Measurements from ENCODE around the gene PRSS38.

Gene PRSS38

DNA sequence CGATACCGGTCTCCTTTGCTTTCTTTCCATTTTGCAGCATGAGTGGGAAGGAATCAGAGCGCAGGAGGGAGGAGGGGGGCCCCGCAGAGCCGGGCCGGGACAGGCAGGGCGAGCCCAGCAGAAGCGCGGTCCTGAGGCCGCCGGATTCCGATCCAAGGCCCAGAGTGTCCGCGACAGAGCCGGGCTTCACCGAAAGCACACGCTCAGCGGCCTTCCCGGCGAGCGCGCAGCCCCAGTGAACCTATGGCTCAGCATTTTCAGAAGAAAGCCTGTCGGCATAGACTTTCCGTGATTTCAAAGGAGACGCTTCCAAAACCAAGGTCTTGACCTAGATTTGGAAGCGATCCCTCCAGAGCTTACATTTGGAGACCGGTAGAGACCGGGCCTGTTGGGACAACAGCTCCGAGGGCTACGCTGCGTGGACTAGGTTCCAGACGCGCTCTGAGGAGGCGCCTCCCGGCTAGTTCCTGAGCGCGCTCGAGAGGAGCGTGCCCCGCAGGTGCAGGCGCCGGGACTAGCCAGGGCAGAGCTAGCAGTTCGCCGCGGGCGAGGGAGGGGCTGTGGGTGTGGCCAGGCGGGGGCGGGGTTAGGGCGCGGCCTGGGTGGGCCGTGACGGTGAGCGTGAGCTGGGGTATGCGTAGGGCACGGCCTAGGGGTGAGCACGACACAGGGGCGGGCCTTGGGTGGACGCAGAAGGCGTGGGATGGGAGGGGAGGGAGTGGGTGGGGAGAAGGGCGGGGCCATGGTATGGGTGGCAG is 27.8 kb upstream of the PRSS38 start:
- H3K9me3 ChIP-seq (ENCODE audit: control insufficient read depth in 2 of 2, low read length in 2 of 2), result no peaks in the 10 kb centered on the region
- H3K4me3 ChIP-seq (ENCODE audit: low read length in 2 of 2), result peak overlapping the region; percentile 71 to 83
- peak overlapping the region; percentile 52 to 70 for H3K27ac ChIP-seq (ENCODE audit: low read depth in 2 of 2, low read length in 2 of 2)
- H3K4me1 ChIP-seq (ENCODE audit: control insufficient read depth in 2 of 2, insufficient read depth in 2 of 2, low read length in 2 of 2), result peaks cover 22 to 28% of the 10 kb centered on the region in 2 donors
- H3K27me3 ChIP-seq (ENCODE audit: control insufficient read depth in 2 of 2, insufficient read depth in 2 of 2, low read length in 2 of 2), result peaks cover 0 to 8% of the 10 kb centered on the region in 2 donors
- H3K36me3 ChIP-seq (ENCODE audit: control insufficient read depth in 2 of 2, insufficient read depth in 2 of 2, low read length in 2 of 2), result no peaks in the 10 kb centered on the region
- H3K9ac ChIP-seq (ENCODE audit: low read depth in 1 of 2, low read length in 2 of 2), result peak overlapping the region; percentile 69 to 75

DNA sequence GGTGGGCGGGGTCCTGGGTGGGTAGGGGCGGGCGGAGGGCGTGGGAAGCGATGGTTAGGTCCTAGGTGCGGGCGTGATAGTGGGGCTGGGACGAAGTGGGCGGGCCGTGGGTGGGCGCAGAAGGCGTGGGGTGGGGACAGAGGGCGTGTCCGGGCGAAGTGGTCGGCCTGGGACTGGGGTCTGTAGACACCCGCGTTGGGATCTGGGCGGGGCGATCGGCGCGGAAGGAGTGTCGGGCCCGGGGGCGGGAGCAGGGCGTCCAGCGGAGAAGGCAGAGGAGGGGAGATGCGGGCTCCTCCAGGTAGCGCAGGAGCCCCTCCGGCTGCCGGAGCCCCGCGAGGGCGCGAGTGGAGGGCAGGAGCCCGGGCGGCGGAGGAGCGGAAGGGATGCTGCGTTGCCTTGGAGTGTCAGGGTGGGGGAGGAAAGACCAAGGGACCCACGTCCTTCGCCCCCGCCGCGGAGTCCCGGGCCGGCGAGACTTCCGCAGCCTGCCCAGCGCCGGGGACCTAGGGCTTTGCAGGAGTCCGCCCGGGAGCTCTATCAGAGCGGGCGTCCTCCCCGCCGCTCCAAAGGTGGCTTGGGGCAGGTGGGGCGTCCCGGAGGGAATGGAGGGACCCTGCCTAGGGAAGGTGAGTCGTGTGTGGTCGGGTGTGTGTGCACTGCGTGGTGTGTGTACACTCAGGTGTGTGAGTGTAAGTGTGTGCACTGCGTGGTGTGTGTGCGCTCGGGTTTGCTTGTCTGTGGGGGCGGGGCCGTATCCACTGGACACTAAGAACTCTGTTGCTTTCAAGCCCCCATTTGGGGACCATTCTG is 27.0 kb upstream of the PRSS38 start:
- H3K4me1 ChIP-seq (ENCODE audit: control insufficient read depth in 2 of 2, insufficient read depth in 2 of 2, low read length in 2 of 2), result peaks cover 22 to 28% of the 10 kb centered on the region in 2 donors
- H3K9ac ChIP-seq (ENCODE audit: low read depth in 1 of 2, low read length in 2 of 2), result peak overlapping the region; percentile 32 to 58
- no peaks in the 10 kb centered on the region for H3K36me3 ChIP-seq (ENCODE audit: control insufficient read depth in 2 of 2, insufficient read depth in 2 of 2, low read length in 2 of 2)
- no peaks in the 10 kb centered on the region for H3K9me3 ChIP-seq (ENCODE audit: control insufficient read depth in 2 of 2, low read length in 2 of 2)
- H3K4me3 ChIP-seq (ENCODE audit: low read length in 2 of 2), result peak overlapping the region; percentile 49 to 67
- H3K27ac ChIP-seq (ENCODE audit: low read depth in 2 of 2, low read length in 2 of 2), result peak overlapping the region; percentile 16 to 39
- H3K27me3 ChIP-seq (ENCODE audit: control insufficient read depth in 2 of 2, insufficient read depth in 2 of 2, low read length in 2 of 2), result peaks cover 0 to 8% of the 10 kb centered on the region in 2 donors

DNA sequence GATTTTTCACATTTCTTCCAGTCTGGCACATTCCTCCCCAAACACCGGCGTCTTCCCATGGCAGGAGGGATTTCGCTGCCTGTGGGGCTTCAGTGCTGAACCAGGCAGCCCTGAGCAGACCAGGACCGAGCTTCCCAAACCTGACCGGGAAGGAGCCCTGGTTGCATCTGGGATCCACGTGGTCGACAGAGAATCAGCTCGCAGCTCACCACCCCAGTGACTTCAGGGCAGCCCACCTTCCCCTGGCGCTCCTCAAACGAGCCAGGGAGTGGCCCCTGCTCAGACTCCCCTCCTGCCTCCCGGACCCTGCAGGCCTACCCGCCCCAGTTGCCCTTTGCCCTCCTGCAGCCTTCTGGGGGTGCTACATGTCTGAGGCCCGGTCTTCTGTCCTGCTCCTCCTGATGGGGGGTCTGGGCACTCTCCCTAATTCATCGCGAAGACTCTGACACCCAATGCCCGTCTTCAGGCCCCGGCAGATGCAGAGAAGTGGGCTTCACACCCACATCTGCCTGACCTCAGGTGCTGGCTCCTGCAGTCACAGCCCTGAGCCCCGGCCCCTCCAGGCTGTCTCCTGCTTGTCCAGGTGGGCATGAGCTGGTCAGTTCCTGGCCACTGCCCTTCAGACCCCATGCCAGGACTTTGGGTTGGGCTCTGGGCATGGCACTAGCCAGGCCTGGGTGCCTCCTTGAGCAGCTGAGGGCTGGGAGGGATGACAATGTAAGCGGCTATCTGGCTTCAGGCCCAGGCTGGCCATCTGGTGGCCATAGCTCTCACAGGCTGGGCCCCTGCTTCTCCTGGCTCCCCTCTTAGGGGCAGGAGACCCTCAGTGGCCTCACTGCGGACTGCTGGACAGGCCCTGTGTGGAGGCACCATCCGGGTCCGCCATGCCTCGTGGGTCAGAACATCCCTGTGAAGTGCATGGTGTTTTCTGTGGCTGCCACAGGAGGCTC is 26.1 kb upstream of the PRSS38 start:
- no peaks in the 10 kb centered on the region for H3K9me3 ChIP-seq (ENCODE audit: control insufficient read depth in 2 of 2, low read length in 2 of 2)
- H3K36me3 ChIP-seq (ENCODE audit: control insufficient read depth in 2 of 2, insufficient read depth in 2 of 2, low read length in 2 of 2), result no peaks in the 10 kb centered on the region
- no peak overlapping the region for H3K27ac ChIP-seq (ENCODE audit: low read depth in 2 of 2, low read length in 2 of 2)
- peaks cover 0 to 8% of the 10 kb centered on the region in 2 donors for H3K27me3 ChIP-seq (ENCODE audit: control insufficient read depth in 2 of 2, insufficient read depth in 2 of 2, low read length in 2 of 2)
- H3K4me1 ChIP-seq (ENCODE audit: control insufficient read depth in 2 of 2, insufficient read depth in 2 of 2, low read length in 2 of 2), result peaks cover 22 to 28% of the 10 kb centered on the region in 2 donors
- peak overlapping the region; percentile 49 to 67 for H3K4me3 ChIP-seq (ENCODE audit: low read length in 2 of 2)
- H3K9ac ChIP-seq (ENCODE audit: low read depth in 1 of 2, low read length in 2 of 2), result peak overlapping the region in 1 of 2 donors; percentile 58

DNA sequence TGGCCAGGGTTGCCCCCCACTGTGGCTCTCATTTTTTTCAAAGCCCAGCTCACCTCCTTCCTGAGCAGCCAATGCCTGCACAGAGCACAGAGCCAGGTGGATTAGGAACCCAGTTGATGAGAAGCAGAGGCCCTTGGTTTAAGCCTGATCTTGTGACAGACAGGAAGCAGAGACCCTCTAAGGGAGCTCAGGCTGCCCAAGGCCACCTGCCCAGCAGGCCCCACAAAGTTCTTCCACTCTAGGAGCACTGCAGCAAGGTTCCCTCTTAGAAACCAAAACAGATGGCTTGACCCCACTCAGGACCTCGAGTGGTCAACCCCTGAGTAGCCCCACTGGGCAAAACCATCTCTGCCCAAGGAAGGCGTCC is 25.5 kb upstream of the PRSS38 start:
- Histone ChIP-seq H3K36me3 (ENCODE audit: control insufficient read depth in 2 of 2, insufficient read depth in 2 of 2, low read length in 2 of 2) (no peaks in the 10 kb centered on the region), H3K27me3 (ENCODE audit: control insufficient read depth in 2 of 2, insufficient read depth in 2 of 2, low read length in 2 of 2) (peaks cover 0 to 8% of the 10 kb centered on the region in 2 donors), H3K4me3 (ENCODE audit: low read length in 2 of 2) (no peak overlapping the region), H3K4me1 (ENCODE audit: control insufficient read depth in 2 of 2, insufficient read depth in 2 of 2, low read length in 2 of 2) (peaks cover 22 to 28% of the 10 kb centered on the region in 2 donors), H3K27ac (ENCODE audit: low read depth in 2 of 2, low read length in 2 of 2) (no peak overlapping the region), H3K9me3 (ENCODE audit: control insufficient read depth in 2 of 2, low read length in 2 of 2) (no peaks in the 10 kb centered on the region), H3K9ac (ENCODE audit: low read depth in 1 of 2, low read length in 2 of 2) (no peak overlapping the region)

DNA sequence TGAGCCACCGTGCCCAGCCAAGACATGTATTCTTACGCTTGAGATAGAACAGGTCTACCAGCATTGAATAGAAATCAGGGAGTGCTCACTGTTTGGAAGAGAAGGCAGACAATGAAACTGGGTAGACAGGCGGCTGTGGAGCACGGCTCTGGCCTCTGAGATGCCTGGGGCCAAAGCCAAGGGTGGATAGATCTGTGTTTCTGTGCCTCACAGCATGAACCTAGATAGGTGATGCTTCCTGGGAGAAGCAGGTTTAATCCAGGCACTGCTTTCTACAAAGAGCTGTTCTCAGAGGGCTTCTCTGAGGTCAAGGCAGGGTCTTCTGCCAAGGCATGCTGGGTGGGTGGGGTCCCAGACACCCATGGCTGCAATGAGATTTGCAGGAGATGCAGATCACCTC is 24.6 kb upstream of the PRSS38 start:
- no peaks in the 10 kb centered on the region for H3K9me3 ChIP-seq (ENCODE audit: control insufficient read depth in 2 of 2, low read length in 2 of 2)
- no peak overlapping the region for H3K9ac ChIP-seq (ENCODE audit: low read depth in 1 of 2, low read length in 2 of 2)
- peaks cover 22 to 28% of the 10 kb centered on the region in 2 donors for H3K4me1 ChIP-seq (ENCODE audit: control insufficient read depth in 2 of 2, insufficient read depth in 2 of 2, low read length in 2 of 2)
- no peak overlapping the region for H3K4me3 ChIP-seq (ENCODE audit: low read length in 2 of 2)
- no peaks in the 10 kb centered on the region for H3K36me3 ChIP-seq (ENCODE audit: control insufficient read depth in 2 of 2, insufficient read depth in 2 of 2, low read length in 2 of 2)
- peaks cover 0 to 7% of the 10 kb centered on the region in 2 donors for H3K27me3 ChIP-seq (ENCODE audit: control insufficient read depth in 2 of 2, insufficient read depth in 2 of 2, low read length in 2 of 2)
- no peak overlapping the region for H3K27ac ChIP-seq (ENCODE audit: low read depth in 2 of 2, low read length in 2 of 2)

DNA sequence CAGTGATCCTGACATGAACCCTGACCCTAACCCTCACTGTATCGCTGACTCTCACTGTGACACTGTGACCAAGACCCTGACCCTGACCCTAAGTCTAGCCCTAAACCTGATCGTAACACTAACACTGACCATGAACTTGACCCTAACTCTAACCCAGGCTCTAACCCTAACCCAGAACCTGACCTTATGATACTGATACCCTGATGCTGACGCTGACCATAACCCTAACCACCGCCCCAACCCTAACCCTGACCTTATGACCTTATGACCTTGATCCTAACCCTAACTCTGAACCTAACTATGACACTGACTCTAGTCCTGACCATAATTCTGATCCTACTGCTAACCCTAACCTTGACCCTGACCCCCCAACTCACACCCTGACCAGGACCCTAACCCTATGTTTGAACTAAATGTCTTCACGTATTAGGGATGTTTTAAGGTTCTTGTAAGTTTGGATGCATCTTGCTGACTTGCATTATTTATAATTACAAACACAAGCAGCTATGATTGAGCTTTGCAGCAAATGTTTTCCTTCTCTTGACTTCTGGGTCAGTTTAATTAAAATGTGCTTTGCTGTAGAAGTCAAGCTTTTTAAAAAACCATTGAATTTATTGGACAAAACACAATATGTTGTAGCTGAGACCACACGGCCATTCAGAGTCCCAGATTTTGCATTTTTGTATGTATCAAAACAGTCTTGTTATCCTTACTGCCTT is 23.9 kb upstream of the PRSS38 start:
- H3K36me3 ChIP-seq (ENCODE audit: control insufficient read depth in 2 of 2, insufficient read depth in 2 of 2, low read length in 2 of 2), result no peaks in the 10 kb centered on the region
- no peaks in the 10 kb centered on the region for H3K9me3 ChIP-seq (ENCODE audit: control insufficient read depth in 2 of 2, low read length in 2 of 2)
- no peak overlapping the region for H3K27ac ChIP-seq (ENCODE audit: low read depth in 2 of 2, low read length in 2 of 2)
- no peak overlapping the region for H3K4me3 ChIP-seq (ENCODE audit: low read length in 2 of 2)
- H3K9ac ChIP-seq (ENCODE audit: low read depth in 1 of 2, low read length in 2 of 2), result no peak overlapping the region
- peaks cover 15 to 20% of the 10 kb centered on the region in 2 donors for H3K4me1 ChIP-seq (ENCODE audit: control insufficient read depth in 2 of 2, insufficient read depth in 2 of 2, low read length in 2 of 2)
- no peaks in the 10 kb centered on the region for H3K27me3 ChIP-seq (ENCODE audit: control insufficient read depth in 2 of 2, insufficient read depth in 2 of 2, low read length in 2 of 2)

DNA sequence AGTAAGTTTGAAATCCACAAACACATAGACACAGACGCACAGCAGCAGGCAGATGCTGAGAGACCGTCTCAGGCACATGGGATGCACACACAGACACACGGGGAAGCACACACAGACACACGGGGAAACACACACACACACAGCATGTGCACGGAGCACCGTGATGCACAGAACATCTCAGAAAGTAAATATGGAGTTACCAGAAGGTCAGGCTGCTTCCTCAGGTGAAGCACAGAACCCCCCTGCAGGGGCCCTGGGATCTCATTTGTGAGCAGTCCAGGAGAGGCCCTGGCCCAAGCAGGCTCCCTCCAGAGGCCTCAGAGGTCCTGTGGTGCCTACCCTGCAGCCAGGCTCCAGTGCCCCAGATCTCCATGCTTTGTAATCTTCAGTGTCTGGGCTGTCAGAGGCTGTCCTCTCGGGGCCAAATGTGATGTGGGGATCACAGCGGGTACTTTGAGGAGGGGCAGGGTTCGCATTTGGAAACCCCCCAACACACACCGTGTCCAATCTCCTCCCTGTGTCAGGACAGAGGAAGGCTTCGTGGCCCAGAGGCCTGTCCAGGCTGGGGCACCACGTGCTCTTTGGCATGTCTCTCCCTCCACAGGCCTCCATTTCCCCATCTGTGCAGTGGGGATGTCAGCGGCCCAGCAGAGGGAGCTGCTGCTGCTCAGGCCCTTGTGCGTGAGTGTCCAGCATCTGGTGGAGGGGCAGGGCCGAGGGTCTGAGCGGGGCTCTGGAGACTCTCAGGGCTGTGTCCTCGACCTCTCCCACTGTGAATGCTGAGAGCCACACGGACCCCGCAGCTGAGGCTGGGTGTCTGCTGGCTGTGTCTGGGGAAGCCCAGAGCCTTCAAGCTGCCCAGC is 23.0 kb upstream of the PRSS38 start:
- Histone ChIP-seq H3K4me3 (ENCODE audit: low read length in 2 of 2) (no peak overlapping the region), H3K27ac (ENCODE audit: low read depth in 2 of 2, low read length in 2 of 2) (no peak overlapping the region), H3K9me3 (ENCODE audit: control insufficient read depth in 2 of 2, low read length in 2 of 2) (no peaks in the 10 kb centered on the region), H3K36me3 (ENCODE audit: control insufficient read depth in 2 of 2, insufficient read depth in 2 of 2, low read length in 2 of 2) (no peaks in the 10 kb centered on the region), H3K4me1 (ENCODE audit: control insufficient read depth in 2 of 2, insufficient read depth in 2 of 2, low read length in 2 of 2) (peaks cover 6 to 12% of the 10 kb centered on the region in 2 donors), H3K27me3 (ENCODE audit: control insufficient read depth in 2 of 2, insufficient read depth in 2 of 2, low read length in 2 of 2) (no peaks in the 10 kb centered on the region), H3K9ac (ENCODE audit: low read depth in 1 of 2, low read length in 2 of 2) (no peak overlapping the region)

DNA sequence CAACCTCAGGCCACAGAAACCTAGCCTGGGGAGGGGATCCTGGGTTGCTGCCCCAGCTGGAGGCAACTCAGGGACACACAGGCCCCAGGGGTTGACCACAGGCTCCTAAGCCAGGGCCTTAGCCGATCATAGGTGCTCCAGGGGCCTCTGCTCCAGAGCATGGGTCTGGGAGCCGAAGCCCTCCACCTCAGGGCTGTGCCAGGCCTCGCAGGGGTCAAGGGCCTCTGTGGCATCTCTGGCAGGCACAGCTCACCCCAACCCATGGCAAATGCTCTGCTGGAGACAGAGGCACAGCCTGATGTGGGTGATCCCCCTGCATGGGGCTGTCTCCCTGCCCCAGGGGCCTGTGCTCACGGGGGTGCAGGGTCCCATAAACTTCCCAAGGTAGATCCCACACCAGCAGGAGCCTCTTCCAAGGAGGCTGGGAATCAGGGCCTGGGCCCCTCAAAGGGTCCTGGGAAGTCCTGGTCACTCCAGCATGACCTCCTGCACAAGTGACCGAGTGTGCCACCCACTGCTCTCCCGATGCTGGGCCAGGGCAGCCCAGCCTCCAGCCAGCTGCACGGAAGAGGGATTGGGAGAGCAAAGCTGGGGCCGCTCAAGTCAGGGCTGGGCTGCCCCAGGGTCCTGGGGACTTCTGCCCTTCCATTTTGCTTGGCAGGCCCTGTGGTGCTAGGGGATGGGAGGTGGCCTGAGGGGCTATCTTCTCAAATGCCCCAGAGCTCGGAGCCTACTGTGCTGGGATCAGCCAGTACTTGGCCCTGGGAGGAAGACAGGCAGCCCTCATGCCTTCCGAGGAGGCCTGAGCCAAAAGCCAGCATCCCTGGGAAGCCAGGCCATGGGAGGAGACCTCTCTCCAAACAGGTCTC is 22.2 kb upstream of the PRSS38 start:
- H3K9ac ChIP-seq (ENCODE audit: low read depth in 1 of 2, low read length in 2 of 2), result no peak overlapping the region
- H3K4me3 ChIP-seq (ENCODE audit: low read length in 2 of 2), result no peak overlapping the region
- H3K36me3 ChIP-seq (ENCODE audit: control insufficient read depth in 2 of 2, insufficient read depth in 2 of 2, low read length in 2 of 2), result no peaks in the 10 kb centered on the region
- no peaks in the 10 kb centered on the region for H3K9me3 ChIP-seq (ENCODE audit: control insufficient read depth in 2 of 2, low read length in 2 of 2)
- peaks cover 3 to 9% of the 10 kb centered on the region in 2 donors for H3K4me1 ChIP-seq (ENCODE audit: control insufficient read depth in 2 of 2, insufficient read depth in 2 of 2, low read length in 2 of 2)
- no peaks in the 10 kb centered on the region for H3K27me3 ChIP-seq (ENCODE audit: control insufficient read depth in 2 of 2, insufficient read depth in 2 of 2, low read length in 2 of 2)
- peak overlapping the region in 1 of 2 donors; percentile 15 for H3K27ac ChIP-seq (ENCODE audit: low read depth in 2 of 2, low read length in 2 of 2)

All from mucosa of rectum (tissue), 2 donors.